Transverse colon (tissue), 4 donors: ENCODE results near the gene WDFY3. TPM values are rescaled to one million over a fixed set of nuclear protein-coding genes. Genes with fewer than 3 reads are reported as not detected.

Experiments used
- DNase-seq: peaks from one replicate; pipeline ENCODE4 v3.0.0-alpha.2; 2019
- H3K27ac ChIP-seq, 4 donors: fragments of 200-600 bp; sonication (generic); 2 replicates each; pipeline ENCODE4 v1.5.1; 2016 to 2018; ENCODE audit warnings: inconsistent platforms in 4 of 4
- H3K27me3 ChIP-seq: fragments of 200-600 bp; sonication (generic); 2 replicates; pipeline ENCODE4 v1.5.1; 2017; ENCODE audit warnings: inconsistent platforms
- H3K36me3 ChIP-seq, 4 donors: fragments of 200-600 bp; sonication (generic); 2 replicates each; pipeline ENCODE4 v1.5.1; 2017 to 2019; ENCODE audit warnings: inconsistent platforms in 4 of 4
- H3K4me1 ChIP-seq, 4 donors: fragments of 200-600 bp; sonication (generic); 2 replicates each; pipeline ENCODE4 v1.5.1; 2017 to 2020; ENCODE audit warnings: inconsistent platforms in 4 of 4
- H3K4me3 ChIP-seq, 4 donors: fragments of 200-600 bp; sonication (generic); 1 replicate in 1 of 4; 2 replicates in 3 of 4; pipeline versions ENCODE4 v1.5.1 to v1.6.1; 2017 to 2019; ENCODE audit warnings: inconsistent platforms in 4 of 4
- H3K9me3 ChIP-seq, 2 donors: fragments of 200-600 bp; sonication (generic); 2 replicates each; pipeline ENCODE4 v1.5.1; 2017 to 2019; ENCODE audit warnings: inconsistent platforms in 2 of 2
- EP300 ChIP-seq: sonication (generic); formaldehyde crosslinking; IDR thresholded peaks from one replicate; pipeline ENCODE4 v1.6.1; 2017; ENCODE audit warnings: antibody characterized with exemption, low read depth
- POLR2A ChIP-seq: fragments of 450-650 bp; IDR thresholded peaks from one replicate; pipeline ENCODE4 v1.6.1; 2016; ENCODE audit warnings: antibody characterized with exemption, mild to moderate bottlenecking, moderate library complexity
- POLR2AphosphoS5 ChIP-seq, 3 donors: sonication (generic); formaldehyde crosslinking; IDR thresholded peaks; one replicate each; pipeline ENCODE4 v1.6.1; 2016; ENCODE audit warnings: antibody characterized with exemption in 3 of 3
- WGBS, 2 donors: methylation state at CpG; one replicate each; pipeline ENCODE4 v1.1.5; 2018; ENCODE audit warnings: low coverage in 1 of 2; 5-methylcytosine and 5-hydroxymethylcytosine counted together
- in situ Hi-C, 4 donors: fragments of 200-750 bp; cut with MboI; loops; one replicate each; pipeline versions ENCODE4 v1.15.0 to v1.15.1; 2017; ENCODE audit warnings: low sequenced_read_pairs in 3 of 4, low pct_ligation_motif_present in 1 of 4, low pct_unique_long_range_greater_than_20kb in 1 of 4
- intact Hi-C: fragments of 100-400 bp; cut with DNase I; formaldehyde crosslinking; loops from one replicate; pipeline ENCODE4 v1.15.1; 2023; ENCODE audit warnings: low total_unique reads
- total RNA-seq, 4 donors: library from RNA; depleted of rRNA; stranded (reverse); fragments of >200 nt; gene quantifications; one replicate each; pipeline ENCODE4 v1.1.0, GENCODE V29; 2016
- TF ChIP-seq, protein P1 (sequence below), 5 experiments: fragments of 200-600 bp in 3 of 5; fragments of 450-650 bp in 2 of 5; sonication (generic) in 3 of 5; IDR thresholded peaks; 1 replicate in 2 of 5; 2 replicates in 3 of 5; pipeline ENCODE4 v1.5.1; 2016 to 2017; ENCODE audit warnings: antibody characterized with exemption in 5 of 5, inconsistent platforms in 3 of 5, mild to moderate bottlenecking in 2 of 5, moderate library complexity in 1 of 5

The WDFY3 gene
- total RNA-seq, 4 donors from 2014 or later = 58.8 to 449 (median 69.2) TPM

DNA sequence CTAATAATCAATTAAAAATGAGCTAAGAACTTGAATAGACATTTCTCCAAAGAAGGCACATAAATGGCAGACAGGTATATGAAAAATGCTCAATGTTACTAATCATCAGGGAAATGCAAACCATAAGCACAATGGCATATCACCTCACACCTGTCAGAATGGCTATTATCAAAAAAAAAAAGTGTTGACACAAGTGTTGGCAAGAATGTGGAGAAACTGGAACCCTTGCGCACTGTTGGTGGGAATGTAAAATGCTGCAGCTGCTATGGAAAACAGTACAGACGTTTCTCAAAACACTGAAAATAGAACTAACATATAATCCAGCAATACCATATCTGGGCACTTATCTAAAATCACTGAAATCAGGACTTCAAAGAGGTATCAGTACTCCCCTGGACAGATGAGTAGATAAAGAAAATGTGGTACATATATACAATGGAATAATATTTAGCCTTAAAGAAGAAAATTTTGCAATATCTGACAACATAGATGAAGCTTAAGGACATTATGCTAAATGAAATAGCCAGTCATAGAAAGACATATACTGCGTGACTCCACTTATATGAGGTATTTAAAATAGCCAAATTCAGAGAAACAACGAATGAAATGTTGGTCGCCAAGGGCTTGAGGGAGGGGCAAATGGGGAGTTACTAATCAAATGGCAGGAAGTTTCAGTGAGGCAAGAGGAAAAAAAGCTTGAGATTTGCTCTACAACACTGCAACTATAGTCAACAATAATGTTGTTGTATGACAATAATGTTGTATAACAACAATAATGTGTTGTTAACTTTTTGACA lies 175.5 kb downstream of the WDFY3 start:
- peaks cover 0 to 50% (median 15%) of the 10 kb centered on the region in 4 donors for H3K36me3 ChIP-seq
- H3K4me3 ChIP-seq = no peak overlapping the region
- H3K27me3 ChIP-seq = no peaks in the 10 kb centered on the region
- TF ChIP-seq, protein P1, sequence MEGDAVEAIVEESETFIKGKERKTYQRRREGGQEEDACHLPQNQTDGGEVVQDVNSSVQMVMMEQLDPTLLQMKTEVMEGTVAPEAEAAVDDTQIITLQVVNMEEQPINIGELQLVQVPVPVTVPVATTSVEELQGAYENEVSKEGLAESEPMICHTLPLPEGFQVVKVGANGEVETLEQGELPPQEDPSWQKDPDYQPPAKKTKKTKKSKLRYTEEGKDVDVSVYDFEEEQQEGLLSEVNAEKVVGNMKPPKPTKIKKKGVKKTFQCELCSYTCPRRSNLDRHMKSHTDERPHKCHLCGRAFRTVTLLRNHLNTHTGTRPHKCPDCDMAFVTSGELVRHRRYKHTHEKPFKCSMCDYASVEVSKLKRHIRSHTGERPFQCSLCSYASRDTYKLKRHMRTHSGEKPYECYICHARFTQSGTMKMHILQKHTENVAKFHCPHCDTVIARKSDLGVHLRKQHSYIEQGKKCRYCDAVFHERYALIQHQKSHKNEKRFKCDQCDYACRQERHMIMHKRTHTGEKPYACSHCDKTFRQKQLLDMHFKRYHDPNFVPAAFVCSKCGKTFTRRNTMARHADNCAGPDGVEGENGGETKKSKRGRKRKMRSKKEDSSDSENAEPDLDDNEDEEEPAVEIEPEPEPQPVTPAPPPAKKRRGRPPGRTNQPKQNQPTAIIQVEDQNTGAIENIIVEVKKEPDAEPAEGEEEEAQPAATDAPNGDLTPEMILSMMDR (IDR thresholded peaks at IDR 0.05) = no peak
- TF ChIP-seq EP300 (no peak), POLR2A (no peak), POLR2AphosphoS5 (IDR thresholded peaks at IDR 0.05) (no peak)
- in situ Hi-C loops (no loop called here), intact Hi-C loops (no loop called here)
- 82 to 94% methylated on average over 5 of the region's 5 CpGs for WGBS, 2 donors
- no peak for DNase-seq
- H3K9me3 ChIP-seq = no peaks in the 10 kb centered on the region
- H3K4me1 ChIP-seq = no peaks in the 10 kb centered on the region
- no peak overlapping the region for H3K27ac ChIP-seq

DNA sequence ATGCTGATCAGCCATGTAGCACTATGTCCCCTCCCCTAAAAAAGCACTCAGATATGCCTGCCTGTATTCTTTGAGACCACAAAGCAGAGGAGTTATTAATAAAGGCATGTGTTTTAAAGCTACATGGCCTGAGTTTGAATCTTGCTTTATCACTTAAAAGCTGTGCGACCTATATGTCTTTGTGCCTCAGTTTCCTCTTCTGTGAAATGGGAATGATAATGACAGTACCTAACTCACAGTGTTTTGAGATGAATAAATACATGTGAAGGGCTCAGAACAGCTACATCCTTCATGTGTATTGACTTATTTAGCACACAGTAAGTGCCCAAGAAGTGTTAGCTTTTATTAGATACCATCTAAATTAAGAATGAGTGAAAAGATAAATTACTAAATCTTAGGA lies 180.0 kb downstream of the WDFY3 start:
- 88% methylated on average over 1 of the region's 1 CpG; no CpG with 5 or more reads in 1 of the 2 donors for WGBS, 2 donors
- H3K36me3 ChIP-seq = peaks cover 0 to 57% (median 17%) of the 10 kb centered on the region in 4 donors

DNA sequence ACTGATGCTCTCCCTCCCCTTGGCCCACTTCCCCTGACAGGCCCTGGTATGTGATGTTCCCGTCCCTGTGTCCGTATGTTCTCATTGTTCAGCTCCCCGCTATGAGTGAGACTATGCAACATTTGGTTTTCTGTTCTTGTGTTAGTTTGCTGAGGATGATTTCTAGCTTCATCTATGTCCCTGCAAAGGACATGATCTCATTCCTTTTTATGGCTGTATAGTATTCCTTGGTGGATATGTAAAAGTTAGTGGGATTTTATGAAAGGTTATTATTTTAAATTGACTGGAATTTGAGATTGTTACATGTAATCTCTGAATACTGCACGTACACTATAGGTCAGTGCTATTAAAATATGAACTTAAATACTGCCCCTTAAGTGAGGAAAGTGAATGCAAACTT lies 184.0 kb downstream of the WDFY3 start:
- no peaks in the 10 kb centered on the region for H3K9me3 ChIP-seq
- H3K36me3 ChIP-seq = peaks cover 0 to 80% (median 17%) of the 10 kb centered on the region in 4 donors
- in situ Hi-C loops = no loop called here
- DNase-seq = no peak
- no peaks in the 10 kb centered on the region for H3K4me1 ChIP-seq
- no peak for TF ChIP-seq POLR2AphosphoS5 (IDR thresholded peaks at IDR 0.05)
- TF ChIP-seq, protein P1 (IDR thresholded peaks at IDR 0.05) = no peak
- no peak for TF ChIP-seq EP300
- TF ChIP-seq POLR2A = no peak
- no peaks in the 10 kb centered on the region for H3K27me3 ChIP-seq
- H3K27ac ChIP-seq = no peak overlapping the region
- no peak overlapping the region for H3K4me3 ChIP-seq
- intact Hi-C loops = no loop called here
- WGBS, 2 donors = 94% methylated on average over 2 to 4 of the region's 4 CpGs

More for the DNA sequence above, 180.0 kb downstream of the WDFY3 start:
- intact Hi-C loops (no loop called here), in situ Hi-C loops (no loop called here)
- no peak for DNase-seq
- Histone ChIP-seq H3K9me3 (no peaks in the 10 kb centered on the region), H3K27me3 (no peaks in the 10 kb centered on the region), H3K27ac (no peak overlapping the region), H3K4me3 (no peak overlapping the region), H3K4me1 (no peaks in the 10 kb centered on the region)
- no peak for TF ChIP-seq POLR2A
- TF ChIP-seq POLR2AphosphoS5 (IDR thresholded peaks at IDR 0.05) = no peak
- no peak for TF ChIP-seq EP300
- TF ChIP-seq, protein P1 (IDR thresholded peaks at IDR 0.05) = no peak

DNA sequence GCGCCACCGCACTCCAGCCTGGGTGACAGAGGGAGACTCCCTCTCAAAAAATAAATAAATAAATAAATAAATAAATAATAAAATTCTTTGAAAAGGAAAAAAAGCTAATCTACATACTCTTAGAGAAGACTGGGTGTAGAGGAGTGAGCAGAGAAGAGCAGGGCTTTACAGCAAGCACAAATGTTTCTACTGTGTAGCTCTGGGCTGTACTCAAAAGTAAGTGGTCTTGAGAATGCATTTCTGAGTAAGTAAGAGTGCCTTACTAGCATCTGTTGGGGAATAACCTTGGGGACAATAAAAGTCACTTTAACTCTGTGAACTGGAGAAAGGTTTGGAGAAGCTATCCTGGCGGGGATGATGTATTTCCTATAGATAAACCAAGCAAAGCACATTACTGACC lies 185.8 kb downstream of the WDFY3 start:
- WGBS, 2 donors = 99% methylated on average over 3 of the region's 3 CpGs; no CpG with 5 or more reads in 1 of the 2 donors
- Histone ChIP-seq H3K36me3 (peaks cover 0 to 69% (median 12%) of the 10 kb centered on the region in 4 donors), H3K4me1 (no peaks in the 10 kb centered on the region), H3K27me3 (no peaks in the 10 kb centered on the region), H3K27ac (no peak overlapping the region), H3K9me3 (no peaks in the 10 kb centered on the region), H3K4me3 (no peak overlapping the region)
- in situ Hi-C loops (no loop called here), intact Hi-C loops (no loop called here)
- DNase-seq = no peak
- no peak for TF ChIP-seq POLR2AphosphoS5 (IDR thresholded peaks at IDR 0.05)
- TF ChIP-seq EP300 = no peak
- TF ChIP-seq, protein P1 (IDR thresholded peaks at IDR 0.05) = no peak
- no peak for TF ChIP-seq POLR2A
